Islet of Langerhans (tissue), 1 donor: Measurements from ENCODE around the gene SLC18A3.

Experiments
- FAIRE-seq: peaks from one replicate; lab custom pipeline; 2011; peaks lifted over from hg19 to GRCh38; lab: Jason Lieb, UNC

SLC18A3 gene

GRCh38 chr10:49611816-49612512, 1.9 kb downstream of the SLC18A3 start:
- no peak for FAIRE-seq

- FAIRE-seq = no peak
Observed at GRCh38 chr10:49612513-49613164, 2.5 kb downstream of the SLC18A3 start.

GRCh38 chr10:49613165-49613881, 3.2 kb downstream of the SLC18A3 start:
- FAIRE-seq = no peak

GRCh38 chr10:49613882-49614241, 3.8 kb downstream of the SLC18A3 start, which contains the start of gene CHAT:
CHAT (plus strand) TSS chr10:49614037; CDS start chr10:49614190, 153 bp downstream.
- FAIRE-seq = no peak

GRCh38 chr10:49614242-49615198, 4.4 kb downstream of the SLC18A3 start:
- no peak for FAIRE-seq

GRCh38 chr10:49615213-49615612, 5.1 kb downstream of the SLC18A3 start:
- FAIRE-seq = no peak

- no peak for FAIRE-seq
Observed at GRCh38 chr10:49615721-49616120, 5.6 kb downstream of the SLC18A3 start.

- no peak for FAIRE-seq
Observed at GRCh38 chr10:49616421-49617101, 6.5 kb downstream of the SLC18A3 start.

- FAIRE-seq = no peak
Observed at GRCh38 chr10:49617121-49618020, 7.3 kb downstream of the SLC18A3 start.

GRCh38 chr10:49618821-49619220, 8.7 kb downstream of the SLC18A3 start:
- FAIRE-seq = no peak

GRCh38 chr10:49619613-49620012, 9.5 kb downstream of the SLC18A3 start:
- FAIRE-seq = no peak

GRCh38 chr10:49620286-49620810, 10.2 kb downstream of the SLC18A3 start:
- FAIRE-seq = no peak

GRCh38 chr10:49620841-49621378, 10.8 kb downstream of the SLC18A3 start:
- FAIRE-seq = no peak

GRCh38 chr10:49621561-49621960, 11.5 kb downstream of the SLC18A3 start:
- no peak for FAIRE-seq

GRCh38 chr10:49622426-49623425, 12.6 kb downstream of the SLC18A3 start:
- FAIRE-seq = no peak

- FAIRE-seq = no peak
Observed at GRCh38 chr10:49624629-49625028, 14.5 kb downstream of the SLC18A3 start.

GRCh38 chr10:49625411-49625810, 15.3 kb downstream of the SLC18A3 start:
- no peak for FAIRE-seq

- no peak for FAIRE-seq
Observed at GRCh38 chr10:49627038-49627437, 16.9 kb downstream of the SLC18A3 start.
